Measurements from ENCODE around the gene ST7. TPM values are rescaled to one million over a fixed set of nuclear protein-coding genes. Genes with fewer than 3 reads are reported as not detected.

The ST7 gene
- total and polyA plus RNA-seq, 2 donors from 2014 or later: 21.5 to 29.8 TPM

DNA sequence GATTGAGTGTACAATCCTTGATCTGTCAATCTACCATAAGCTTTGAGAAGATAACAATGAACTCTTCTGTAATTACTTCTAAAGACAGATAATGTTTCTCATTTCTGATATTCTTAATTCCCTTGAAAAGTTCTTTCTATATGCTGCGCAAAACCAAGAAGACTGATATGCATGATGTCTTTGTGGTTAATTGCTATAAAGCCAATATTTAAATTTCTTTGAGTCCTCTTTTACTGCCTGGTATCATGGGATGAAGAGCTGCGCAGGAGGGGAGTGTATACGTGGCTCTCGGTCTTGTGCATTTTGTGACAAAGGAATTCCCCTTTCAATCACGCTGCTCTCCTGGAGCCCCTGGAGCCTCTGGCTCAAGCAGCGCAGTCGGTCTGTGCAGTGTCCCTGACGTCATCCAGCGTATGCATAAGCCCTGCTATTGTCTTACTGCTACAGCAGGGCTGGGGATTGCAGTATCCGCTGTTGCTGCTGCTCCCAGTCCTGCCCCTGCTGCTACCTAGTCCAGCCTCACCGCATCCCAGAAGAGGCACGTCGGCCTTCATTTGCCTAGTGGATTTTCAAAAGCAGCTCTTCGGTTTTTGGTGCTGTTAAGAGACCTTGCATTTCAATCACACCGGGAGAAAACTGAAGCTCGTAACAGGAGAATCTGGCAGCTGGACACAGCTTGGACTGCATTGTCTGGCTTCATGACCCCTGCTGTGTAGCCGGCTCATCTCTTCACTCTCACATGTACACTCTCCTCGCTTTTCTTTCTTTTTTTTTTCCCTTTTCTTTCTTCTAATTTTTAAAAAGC is 66.7 kb downstream of the ST7 start:
- peaks cover 0 to 3% (median 2%) of the 10 kb centered on the region in 3 donors for H3K4me1 ChIP-seq (ENCODE audit: control insufficient read depth in 2 of 3, insufficient read depth in 2 of 3, low read depth in 1 of 3, low read length in 3 of 3)
- no peaks in the 10 kb centered on the region for H3K27me3 ChIP-seq (ENCODE audit: control insufficient read depth, insufficient read depth, low read length)
- H3K9ac ChIP-seq (ENCODE audit: low read length in 3 of 3): peak overlapping the region in 1 of 3 donors; percentile 6
- no peaks in the 10 kb centered on the region for H3K9me3 ChIP-seq (ENCODE audit: control insufficient read depth in 2 of 3, insufficient read depth in 1 of 3, low read length in 3 of 3)
- TF ChIP-seq CTCF (IDR thresholded peaks at IDR 0.05; ENCODE audit: borderline replicate concordance, extremely low read depth, insufficient read depth): no peak
- FAIRE-seq (no peak), DNase-seq (peak; percentile 72 to 95 (median 90))
- intact Hi-C loops (cut with DNase I): no loop called here
- peak overlapping the region; percentile 32 to 52 (median 45) for H3K4me3 ChIP-seq (ENCODE audit: low read length in 3 of 3)
- no peak overlapping the region for H3K27ac ChIP-seq (ENCODE audit: low read depth in 2 of 2, low read length in 2 of 2)
- no peaks in the 10 kb centered on the region for H3K36me3 ChIP-seq (ENCODE audit: control insufficient read depth in 2 of 3, insufficient read depth in 3 of 3, low read length in 3 of 3)

GRCh38 chr7:117020591-117020973 is 67.3 kb downstream of the ST7 start:
- Histone ChIP-seq H3K4me1 (ENCODE audit: control insufficient read depth in 2 of 3, insufficient read depth in 2 of 3, low read depth in 1 of 3, low read length in 3 of 3) (peaks cover 0 to 2% (median 0%) of the 10 kb centered on the region in 3 donors), H3K36me3 (ENCODE audit: control insufficient read depth in 2 of 3, insufficient read depth in 3 of 3, low read length in 3 of 3) (no peaks in the 10 kb centered on the region), H3K27ac (ENCODE audit: low read depth in 2 of 2, low read length in 2 of 2) (no peak overlapping the region), H3K4me3 (ENCODE audit: low read length in 3 of 3) (peak overlapping the region; percentile 32 to 52 (median 45)), H3K9me3 (ENCODE audit: control insufficient read depth in 2 of 3, insufficient read depth in 1 of 3, low read length in 3 of 3) (no peaks in the 10 kb centered on the region), H3K27me3 (ENCODE audit: control insufficient read depth, insufficient read depth, low read length) (no peaks in the 10 kb centered on the region), H3K9ac (ENCODE audit: low read length in 3 of 3) (peak overlapping the region in 1 of 3 donors; percentile 6)
- no peak for DNase-seq
- no peak for TF ChIP-seq CTCF (IDR thresholded peaks at IDR 0.05; ENCODE audit: borderline replicate concordance, extremely low read depth, insufficient read depth)
- intact Hi-C loops (cut with DNase I): no loop called here
- no peak for FAIRE-seq

DNA sequence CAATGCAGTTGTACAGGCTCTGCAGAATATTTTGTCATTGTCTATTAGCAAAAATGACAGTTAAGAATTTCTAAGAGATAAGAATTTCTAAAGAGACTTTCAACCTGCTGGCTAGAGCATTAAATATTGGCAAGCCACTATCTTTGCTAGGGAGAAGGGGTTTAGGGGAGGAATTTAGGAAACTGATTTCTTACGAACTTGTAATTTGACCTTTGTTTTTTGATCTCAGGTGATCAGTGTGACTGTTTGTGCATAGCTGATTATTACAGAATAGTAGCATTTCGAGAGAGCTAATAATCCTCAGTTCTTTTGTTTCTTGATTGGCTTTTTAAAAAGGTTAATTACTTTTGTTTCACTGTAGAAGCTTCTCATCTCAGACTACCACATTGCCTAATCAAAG is 68.1 kb downstream of the ST7 start:
- Histone ChIP-seq H3K4me3 (ENCODE audit: low read length in 3 of 3) (peak overlapping the region in 1 of 3 donors; percentile 32), H3K27ac (ENCODE audit: low read depth in 2 of 2, low read length in 2 of 2) (no peak overlapping the region), H3K36me3 (ENCODE audit: control insufficient read depth in 2 of 3, insufficient read depth in 3 of 3, low read length in 3 of 3) (no peaks in the 10 kb centered on the region), H3K27me3 (ENCODE audit: control insufficient read depth, insufficient read depth, low read length) (no peaks in the 10 kb centered on the region), H3K4me1 (ENCODE audit: control insufficient read depth in 2 of 3, insufficient read depth in 2 of 3, low read depth in 1 of 3, low read length in 3 of 3) (peaks cover 0 to 2% (median 0%) of the 10 kb centered on the region in 3 donors), H3K9me3 (ENCODE audit: control insufficient read depth in 2 of 3, insufficient read depth in 1 of 3, low read length in 3 of 3) (no peaks in the 10 kb centered on the region), H3K9ac (ENCODE audit: low read length in 3 of 3) (no peak overlapping the region)
- DNase-seq (no peak), FAIRE-seq (no peak)
- no peak for TF ChIP-seq CTCF (IDR thresholded peaks at IDR 0.05; ENCODE audit: borderline replicate concordance, extremely low read depth, insufficient read depth)
- intact Hi-C loops (cut with DNase I): no loop called here

Data from kidney (tissue), 14 donors.